GM19395 (cell line): ENCODE data around the gene AGAP3.

Experiments used
- ATAC-seq: cut with Tn5 transposase; IDR thresholded peaks from one replicate; pipeline ENCODE4 v1.9.1; 2021; ENCODE audit warnings: mild to moderate bottlenecking, moderate library complexity; ENCODE audit not compliant: unreplicated experiment

AGAP3 gene

GRCh38 chr7:151087245-151088018, 1.2 kb downstream of the AGAP3 start:
- no peak for ATAC-seq

GRCh38 chr7:151088019-151088855, 2.0 kb downstream of the AGAP3 start:
- no peak for ATAC-seq

GRCh38 chr7:151088856-151089699, 2.8 kb downstream of the AGAP3 start:
- no peak for ATAC-seq

- ATAC-seq: no peak
Measured at GRCh38 chr7:151089893-151090730, 3.8 kb downstream of the AGAP3 start.

- no peak for ATAC-seq
Measured at GRCh38 chr7:151091003-151091402, 4.7 kb downstream of the AGAP3 start.

GRCh38 chr7:151091431-151091830, 5.2 kb downstream of the AGAP3 start:
- ATAC-seq: no peak

- ATAC-seq: no peak
Measured at GRCh38 chr7:151091988-151092387, 5.7 kb downstream of the AGAP3 start.

GRCh38 chr7:151093748-151094147, 7.5 kb downstream of the AGAP3 start:
- no peak for ATAC-seq

GRCh38 chr7:151094675-151095074, 8.4 kb downstream of the AGAP3 start:
- ATAC-seq: no peak

- ATAC-seq: no peak
Measured at GRCh38 chr7:151095123-151095797, 9.0 kb downstream of the AGAP3 start.

- no peak for ATAC-seq
Measured at GRCh38 chr7:151095828-151096475, 9.7 kb downstream of the AGAP3 start.

- no peak for ATAC-seq
Measured at GRCh38 chr7:151099486-151100211, 13.4 kb downstream of the AGAP3 start.

GRCh38 chr7:151100921-151101320, 14.6 kb downstream of the AGAP3 start:
- no peak for ATAC-seq

GRCh38 chr7:151101621-151102396, 15.5 kb downstream of the AGAP3 start:
- ATAC-seq: no peak

GRCh38 chr7:151102991-151103390, 16.7 kb downstream of the AGAP3 start:
- ATAC-seq: no peak

GRCh38 chr7:151103973-151104372, 17.7 kb downstream of the AGAP3 start:
- no peak for ATAC-seq

GRCh38 chr7:151104411-151105235, 18.3 kb downstream of the AGAP3 start:
- no peak for ATAC-seq
